H9 (cell line): ENCODE data around the gene ERVK3-1. TPM values are rescaled to one million over a fixed set of nuclear protein-coding genes. Genes with fewer than 3 reads are reported as not detected.

Experiments used
- DNase-seq: peaks from one replicate; pipeline ENCODE4 v3.0.0-alpha.2; 2017
- H2AFZ ChIP-seq: one replicate; pipeline ENCODE4 v1.6.1; 2013; ENCODE audit warnings: mild to moderate bottlenecking, low read length, control low read depth, moderate library complexity
- H2AK5ac ChIP-seq: 2 replicates; pipeline ENCODE4 v1.6.1; 2013; ENCODE audit warnings: low read length, control low read depth, mixed read lengths; ENCODE audit not compliant: insufficient read length
- H2BK120ac ChIP-seq: one replicate; pipeline ENCODE4 v1.6.1; 2013; ENCODE audit warnings: low read depth, mild to moderate bottlenecking, low read length, control low read depth, inconsistent platforms; ENCODE audit not compliant: poor library complexity, severe bottlenecking
- H2BK12ac ChIP-seq: 2 replicates; pipeline ENCODE4 v1.6.1; 2013; ENCODE audit warnings: low read length, control low read depth, mixed read lengths, low read depth; ENCODE audit not compliant: insufficient read length
- H2BK15ac ChIP-seq: 2 replicates; pipeline ENCODE4 v1.6.1; 2013; ENCODE audit warnings: low read depth, low read length, control low read depth
- H2BK20ac ChIP-seq: one replicate; pipeline ENCODE4 v1.6.1; 2013; ENCODE audit warnings: low read depth, mild to moderate bottlenecking, low read length, control low read depth, inconsistent platforms; ENCODE audit not compliant: poor library complexity, severe bottlenecking
- H2BK5ac ChIP-seq: 2 replicates; pipeline ENCODE4 v1.6.1; 2013; ENCODE audit warnings: low read length, control low read depth, mixed read lengths; ENCODE audit not compliant: insufficient read length
- H3K14ac ChIP-seq: 2 replicates; pipeline ENCODE4 v1.6.1; 2013; ENCODE audit warnings: low read length, control low read depth; ENCODE audit not compliant: insufficient read depth
- H3K18ac ChIP-seq: 2 replicates; pipeline ENCODE4 v1.6.1; 2013; ENCODE audit warnings: low read depth, mild to moderate bottlenecking, mixed read lengths, low read length, control low read depth; ENCODE audit not compliant: insufficient read length
- H3K23ac ChIP-seq: 2 replicates; pipeline ENCODE4 v1.6.1; 2013; ENCODE audit warnings: low read length, control low read depth, mixed read lengths, low read depth; ENCODE audit not compliant: insufficient read length
- H3K23me2 ChIP-seq: 2 replicates; pipeline ENCODE4 v1.6.1; 2013; ENCODE audit warnings: low read depth, mild to moderate bottlenecking, mixed read lengths, low read length, control low read depth; ENCODE audit not compliant: insufficient read length, poor library complexity, severe bottlenecking
- H3K27ac ChIP-seq: 2 replicates; pipeline ENCODE4 v1.5.1; 2013; ENCODE audit warnings: low read length, control low read depth, mixed read lengths, low read depth; ENCODE audit not compliant: insufficient read length
- H3K27me3 ChIP-seq: 2 replicates; pipeline ENCODE4 v1.6.1; 2013; ENCODE audit warnings: low read length, control low read depth, inconsistent platforms; ENCODE audit not compliant: insufficient read depth
- H3K4ac ChIP-seq: 2 replicates; pipeline ENCODE4 v1.6.1; 2013; ENCODE audit warnings: low read depth, mild to moderate bottlenecking, control low read depth, inconsistent platforms, low read length, moderate library complexity
- H3K4me1 ChIP-seq: 2 replicates; pipeline ENCODE4 v1.6.1; 2013; ENCODE audit warnings: low read length, control low read depth, inconsistent platforms; ENCODE audit not compliant: insufficient read depth
- H3K4me2 ChIP-seq: 2 replicates; pipeline ENCODE4 v1.6.1; 2013; ENCODE audit warnings: low read length, control low read depth, mixed read lengths; ENCODE audit not compliant: insufficient read length, insufficient read depth
- H3K56ac ChIP-seq: 2 replicates; pipeline ENCODE4 v1.6.1; 2013; ENCODE audit warnings: low read depth, mild to moderate bottlenecking, mixed read lengths, low read length, control low read depth; ENCODE audit not compliant: insufficient read length
- H3K79me1 ChIP-seq: 2 replicates; pipeline ENCODE4 v1.6.1; 2013; ENCODE audit warnings: low read depth, mild to moderate bottlenecking, moderate library complexity, low read length, control low read depth, inconsistent platforms; ENCODE audit not compliant: insufficient read depth, poor library complexity, severe bottlenecking
- H3K79me2 ChIP-seq: 2 replicates; pipeline ENCODE4 v1.6.1; 2013; ENCODE audit warnings: low read length, control low read depth, inconsistent platforms; ENCODE audit not compliant: insufficient read depth
- H3K9ac ChIP-seq: 2 replicates; pipeline ENCODE4 v1.6.1; 2013; ENCODE audit warnings: low read length, control low read depth, mixed read lengths; ENCODE audit not compliant: insufficient read length; ENCODE audit errors: extremely low read depth
- H3K9me3 ChIP-seq: one replicate; pipeline ENCODE4 v1.6.1; 2013; ENCODE audit warnings: low read depth, low read length, inconsistent platforms; ENCODE audit not compliant: control insufficient read depth
- H3T11ph ChIP-seq: one replicate; pipeline ENCODE4 v1.6.1; 2013; ENCODE audit warnings: mild to moderate bottlenecking, low read length, control low read depth, inconsistent platforms
- H4K20me1 ChIP-seq: one replicate; pipeline ENCODE4 v1.6.1; 2013; ENCODE audit not compliant: control insufficient read depth, insufficient read length, insufficient read depth
- H4K5ac ChIP-seq: 2 replicates; pipeline ENCODE4 v1.6.1; 2013; ENCODE audit warnings: low read depth, mild to moderate bottlenecking, mixed read lengths, low read length, control low read depth; ENCODE audit not compliant: insufficient read length
- H4K8ac ChIP-seq: replicated peaks from 2 replicates; pipeline ENCODE4 v1.6.1; 2013; ENCODE audit warnings: low read length, control low read depth, mixed read lengths, low read depth; ENCODE audit not compliant: insufficient read length
- H4K91ac ChIP-seq: 2 replicates; pipeline ENCODE4 v1.6.1; 2013; ENCODE audit warnings: low read depth, mild to moderate bottlenecking, moderate library complexity, mixed read lengths, low read length, control low read depth; ENCODE audit not compliant: insufficient read length
- H3K27ac Mint-ChIP-seq, 3 experiments: 2 replicates in 2 of 3; 3 replicates in 1 of 3; pipeline ENCODE4 v1.8.0; 2020 to 2021; ENCODE audit warnings: mixed read lengths in 3 of 3, mild to moderate bottlenecking in 1 of 3, moderate library complexity in 1 of 3
- H3K27me3 Mint-ChIP-seq: 2 replicates; pipeline ENCODE4 v1.8.0; 2021; ENCODE audit warnings: low read depth, mild to moderate bottlenecking, moderate library complexity, mixed read lengths
- H3K36me3 Mint-ChIP-seq, 3 experiments: 2 replicates in 2 of 3; 3 replicates in 1 of 3; pipeline ENCODE4 v1.8.0; 2020 to 2021; ENCODE audit warnings: low read depth in 3 of 3, mixed read lengths in 3 of 3; ENCODE audit not compliant: insufficient read depth in 1 of 3
- H3K4me1 Mint-ChIP-seq, 2 experiments: 2 replicates each; pipeline ENCODE4 v1.8.0; 2020; ENCODE audit warnings: mixed read lengths in 2 of 2
- H3K4me3 Mint-ChIP-seq, 2 experiments: 2 replicates in 1 of 2; 3 replicates in 1 of 2; pipeline ENCODE4 v1.8.0; 2020 to 2021; ENCODE audit warnings: mild to moderate bottlenecking in 2 of 2, mixed read lengths in 2 of 2, moderate library complexity in 1 of 2
- H3K9me3 Mint-ChIP-seq, 2 experiments: 2 replicates in 1 of 2; 3 replicates in 1 of 2; pipeline ENCODE4 v1.8.0; 2020; ENCODE audit warnings: mild to moderate bottlenecking in 2 of 2, mixed read lengths in 2 of 2, moderate library complexity in 1 of 2
- CTCF ChIP-seq: fragments of 200-600 bp; sonication (generic); conservative IDR thresholded peaks from 3 replicates; pipeline ENCODE4 v1.8.0; 2021; ENCODE audit warnings: antibody characterized with exemption, mild to moderate bottlenecking
- WGBS: extraction: QIAGEN DNeasy Blood & Tissue Kit; methylation state at CpG from one replicate; pipeline ENCODE4 v1.1.7; 2013; ENCODE audit warnings: missing lambda C conversion rate, low lambda C conversion rate, mixed read lengths; ENCODE audit not compliant: insufficient read length; ENCODE audit errors: extremely low coverage; 5-methylcytosine and 5-hydroxymethylcytosine counted together
- total RNA-seq: library from RNA; stranded (reverse); gene quantifications from 2 replicates; pipeline ENCODE4 v1.2.1, GENCODE V29; 2021

ERVK3-1 gene
- total RNA-seq, 1 experiment from 2014 or later, result 43.7 TPM

DNA sequence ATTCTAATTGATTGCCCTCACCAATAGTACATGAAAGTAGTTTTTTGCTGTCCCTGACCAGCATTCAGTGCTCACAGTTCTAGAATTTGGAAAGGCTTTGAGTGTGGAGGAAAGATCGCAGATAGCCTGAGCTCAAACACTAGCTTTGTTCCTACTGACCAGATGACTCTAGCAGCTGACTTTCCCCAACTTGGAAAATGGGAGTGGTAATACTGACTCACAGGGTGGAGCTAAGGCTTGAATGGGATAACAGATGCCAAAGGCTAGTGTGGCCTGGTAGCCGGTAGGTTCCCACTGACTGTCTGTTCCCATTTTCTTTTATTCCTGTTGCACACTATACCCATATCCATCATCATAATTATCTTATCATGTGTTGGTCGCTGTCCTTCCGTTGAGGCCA, 25.3 kb downstream of the ERVK3-1 start:
- Histone ChIP-seq H3K79me1 (no peaks in the 10 kb centered on the region), H3K23me2 (peaks cover 10% of the 10 kb centered on the region), H4K20me1 (peaks cover 5% of the 10 kb centered on the region), H3K4me2 (no peak overlapping the region), H4K5ac (no peak overlapping the region), H4K91ac (no peak overlapping the region), H2BK20ac (no peak overlapping the region), H2AFZ (no peak overlapping the region), H3T11ph (no peak overlapping the region), H3K27ac (no peak overlapping the region), H2BK120ac (no peak overlapping the region), H2BK5ac (no peak overlapping the region), H2BK12ac (no peak overlapping the region), H3K4me1 (no peaks in the 10 kb centered on the region), H2BK15ac (no peak overlapping the region), H3K23ac (no peak overlapping the region), H3K18ac (no peak overlapping the region), H3K4ac (no peak overlapping the region), H4K8ac (no peak overlapping the region), H3K27me3 (no peaks in the 10 kb centered on the region), H3K56ac (no peak overlapping the region), H3K79me2 (no peaks in the 10 kb centered on the region), H3K9me3 (no peaks in the 10 kb centered on the region), H2AK5ac (no peak overlapping the region), H3K9ac (no peak overlapping the region), H3K14ac (no peak overlapping the region)
- peaks cover 4 to 5% of the 10 kb centered on the region in 2 experiments; a peak in 3 of 4 replicates for H3K4me1 Mint-ChIP-seq
- H3K27ac Mint-ChIP-seq, result no peak overlapping the region
- H3K36me3 Mint-ChIP-seq, result peaks cover 0 to 2% (median 2%) of the 10 kb centered on the region in 3 experiments; a peak in 4 of 7 replicates
- no CpG with 5 or more reads among the region's 4 CpGs for WGBS
- no peaks in the 10 kb centered on the region for H3K27me3 Mint-ChIP-seq
- no peak overlapping the region for H3K4me3 Mint-ChIP-seq
- no peak for TF ChIP-seq CTCF
- no peaks in the 10 kb centered on the region for H3K9me3 Mint-ChIP-seq
- no peak for DNase-seq
